ENCODE measurements around the gene LRRK1. TPM values are rescaled to one million over a fixed set of nuclear protein-coding genes. Genes with fewer than 3 reads are reported as not detected.
A peak's percentile ranks its signal among the peaks of the same experiment; 100 is the strongest.

LRRK1 gene
- polyA plus RNA-seq, 1 donor from 2014 or later, result 13.2 TPM

DNA sequence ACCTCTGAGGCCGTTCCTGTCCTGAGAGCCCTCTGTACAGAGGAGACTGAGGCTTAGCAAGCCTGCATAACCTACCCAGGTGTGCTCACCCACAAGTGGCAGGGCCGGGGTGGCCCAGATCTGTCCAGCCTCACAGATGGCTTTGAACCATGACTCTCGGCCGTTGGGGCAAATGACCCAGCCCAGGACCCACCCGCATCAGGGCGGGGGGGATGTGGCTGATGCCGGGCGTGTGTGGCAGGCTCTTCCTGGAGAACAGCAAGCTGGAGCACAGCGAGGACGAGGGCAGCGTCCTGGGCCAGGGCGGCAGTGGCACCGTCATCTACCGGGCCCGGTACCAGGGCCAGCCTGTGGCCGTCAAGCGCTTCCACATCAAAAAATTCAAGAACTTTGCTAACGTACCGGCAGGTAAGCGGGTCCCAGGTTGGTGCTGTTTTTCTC is 133.5 kb downstream of the LRRK1 start:
- H3K9me3 Mint-ChIP-seq, result no peaks in the 10 kb centered on the region
- no peak overlapping the region for H3K4me3 Mint-ChIP-seq
- no peaks in the 10 kb centered on the region for H3K27me3 Mint-ChIP-seq
- peaks cover 6% of the 10 kb centered on the region for H3K36me3 Mint-ChIP-seq
- peaks cover 0 to 2% (median 0%) of the 10 kb centered on the region in 3 donors for H3K4me1 Mint-ChIP-seq
- H3K27ac Mint-ChIP-seq, result no peak overlapping the region

GRCh38 chr15:101053261-101053660 is 134.1 kb downstream of the LRRK1 start:
- H3K36me3 Mint-ChIP-seq, result peaks cover 9% of the 10 kb centered on the region
- peak overlapping the region in 1 of 3 donors; percentile 64 for H3K27ac Mint-ChIP-seq
- no peak overlapping the region for H3K4me3 Mint-ChIP-seq
- no peaks in the 10 kb centered on the region for H3K27me3 Mint-ChIP-seq
- H3K4me1 Mint-ChIP-seq, result peaks cover 0 to 2% (median 0%) of the 10 kb centered on the region in 3 donors
- H3K9me3 Mint-ChIP-seq, result no peaks in the 10 kb centered on the region

GRCh38 chr15:101054116-101054515 is 135.0 kb downstream of the LRRK1 start:
- Mint-ChIP-seq H3K4me3 (no peak overlapping the region), H3K4me1 (peaks cover 0 to 2% (median 2%) of the 10 kb centered on the region in 3 donors), H3K27me3 (no peaks in the 10 kb centered on the region), H3K36me3 (peaks cover 13% of the 10 kb centered on the region), H3K27ac (peak overlapping the region in 1 of 3 donors; percentile 64), H3K9me3 (no peaks in the 10 kb centered on the region)

DNA sequence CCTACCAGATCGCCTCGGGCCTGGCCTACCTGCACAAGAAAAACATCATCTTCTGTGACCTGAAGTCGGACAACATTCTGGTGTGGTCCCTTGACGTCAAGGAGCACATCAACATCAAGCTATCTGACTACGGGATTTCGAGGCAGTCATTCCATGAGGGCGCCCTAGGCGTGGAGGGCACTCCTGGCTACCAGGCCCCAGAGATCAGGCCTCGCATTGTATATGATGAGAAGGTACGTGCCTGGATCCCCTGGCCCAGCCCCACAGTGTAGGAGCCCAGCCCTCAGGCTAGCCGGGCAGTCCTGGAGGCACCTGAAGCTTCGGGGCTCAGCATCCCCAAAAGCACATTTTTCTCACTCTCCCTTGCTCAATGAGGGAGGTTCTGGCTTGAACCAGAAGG is 135.8 kb downstream of the LRRK1 start:
- no peaks in the 10 kb centered on the region for H3K9me3 Mint-ChIP-seq
- H3K36me3 Mint-ChIP-seq, result peaks cover 16% of the 10 kb centered on the region
- H3K27ac Mint-ChIP-seq, result peak overlapping the region in 1 of 3 donors; percentile 51
- H3K4me3 Mint-ChIP-seq, result no peak overlapping the region
- no peaks in the 10 kb centered on the region for H3K27me3 Mint-ChIP-seq
- peaks cover 0 to 2% (median 2%) of the 10 kb centered on the region in 3 donors for H3K4me1 Mint-ChIP-seq

GRCh38 chr15:101055411-101055810 is 136.3 kb downstream of the LRRK1 start:
- Mint-ChIP-seq H3K36me3 (peaks cover 18% of the 10 kb centered on the region), H3K4me3 (no peak overlapping the region), H3K27me3 (no peaks in the 10 kb centered on the region), H3K27ac (peak overlapping the region in 1 of 3 donors; percentile 51), H3K9me3 (no peaks in the 10 kb centered on the region), H3K4me1 (peaks cover 0 to 2% (median 2%) of the 10 kb centered on the region in 3 donors)

DNA sequence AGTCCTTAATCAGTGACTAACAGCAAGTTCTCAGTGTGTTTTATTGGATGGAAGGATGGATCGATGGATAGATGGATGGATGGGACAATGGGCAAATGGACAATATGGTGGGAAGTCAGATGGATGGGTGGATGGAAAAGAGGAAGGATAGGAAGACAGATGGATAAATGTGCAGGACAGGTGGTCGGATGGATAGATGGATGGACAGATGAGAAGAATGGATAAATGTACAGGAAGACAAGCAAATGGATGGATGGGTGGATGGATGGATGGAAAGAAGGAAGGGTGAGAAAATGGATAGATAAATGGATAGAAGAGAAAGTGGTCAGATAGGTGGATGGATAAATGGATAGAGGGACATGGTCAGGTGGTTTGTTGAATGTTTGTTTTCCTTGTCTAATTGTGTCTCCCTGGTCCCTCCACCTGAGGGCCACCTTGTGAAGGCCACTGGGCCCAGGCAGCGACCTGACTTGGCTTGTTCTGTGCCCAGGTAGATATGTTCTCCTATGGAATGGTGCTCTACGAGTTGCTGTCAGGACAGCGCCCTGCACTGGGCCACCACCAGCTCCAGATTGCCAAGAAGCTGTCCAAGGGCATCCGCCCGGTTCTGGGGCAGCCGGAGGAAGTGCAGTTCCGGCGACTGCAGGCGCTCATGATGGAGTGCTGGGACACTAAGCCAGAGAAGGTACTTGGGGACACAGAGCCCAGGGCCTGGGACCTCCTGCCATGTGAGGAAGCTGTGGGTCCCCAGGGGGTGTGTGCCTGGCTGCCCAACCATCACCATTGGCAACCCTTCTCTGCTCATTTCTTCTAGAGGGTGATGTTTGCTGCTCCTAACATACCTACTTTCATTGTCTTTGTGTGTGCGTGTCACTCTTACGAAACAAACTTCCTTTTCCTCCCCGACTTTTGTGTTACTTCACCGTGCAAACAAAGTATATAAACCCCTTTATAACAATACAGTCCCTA is 137.5 kb downstream of the LRRK1 start:
- H3K36me3 Mint-ChIP-seq, result peaks cover 18% of the 10 kb centered on the region
- H3K27me3 Mint-ChIP-seq, result no peaks in the 10 kb centered on the region
- no peaks in the 10 kb centered on the region for H3K9me3 Mint-ChIP-seq
- peaks cover 0 to 2% (median 2%) of the 10 kb centered on the region in 3 donors for H3K4me1 Mint-ChIP-seq
- peak overlapping the region in 1 of 4 donors; percentile 18 for H3K4me3 Mint-ChIP-seq
- peak overlapping the region in 1 of 3 donors; percentile 24 for H3K27ac Mint-ChIP-seq

DNA sequence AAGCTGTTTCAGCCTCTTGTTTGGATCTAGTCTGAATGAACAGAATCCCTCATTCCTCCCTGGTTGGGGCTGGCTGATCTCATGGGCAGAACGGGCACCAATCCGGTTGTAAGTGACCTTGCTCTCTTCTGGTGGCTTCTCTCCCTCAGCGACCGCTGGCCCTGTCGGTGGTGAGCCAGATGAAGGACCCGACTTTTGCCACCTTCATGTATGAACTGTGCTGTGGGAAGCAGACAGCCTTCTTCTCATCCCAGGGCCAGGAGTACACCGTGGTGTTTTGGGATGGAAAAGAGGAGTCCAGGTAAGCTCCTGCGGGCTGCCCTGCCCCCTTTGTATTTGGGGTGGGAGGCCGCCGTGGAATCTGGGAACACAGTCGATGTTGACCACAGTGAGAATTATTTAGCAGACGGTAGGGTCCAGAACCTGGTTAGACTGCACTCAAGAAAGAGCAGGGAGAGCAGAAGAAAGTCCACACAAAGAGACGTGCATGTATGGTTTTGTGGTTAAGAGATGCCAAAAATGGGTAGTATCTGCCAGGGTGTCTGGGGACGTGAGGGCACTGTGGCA is 138.8 kb downstream of the LRRK1 start:
- H3K4me1 Mint-ChIP-seq, result peaks cover 10 to 14% (median 13%) of the 10 kb centered on the region in 3 donors
- H3K27me3 Mint-ChIP-seq, result peaks cover 1% of the 10 kb centered on the region
- H3K36me3 Mint-ChIP-seq, result peaks cover 18% of the 10 kb centered on the region
- no peaks in the 10 kb centered on the region for H3K9me3 Mint-ChIP-seq
- H3K4me3 Mint-ChIP-seq, result no peak overlapping the region
- H3K27ac Mint-ChIP-seq, result no peak overlapping the region

DNA sequence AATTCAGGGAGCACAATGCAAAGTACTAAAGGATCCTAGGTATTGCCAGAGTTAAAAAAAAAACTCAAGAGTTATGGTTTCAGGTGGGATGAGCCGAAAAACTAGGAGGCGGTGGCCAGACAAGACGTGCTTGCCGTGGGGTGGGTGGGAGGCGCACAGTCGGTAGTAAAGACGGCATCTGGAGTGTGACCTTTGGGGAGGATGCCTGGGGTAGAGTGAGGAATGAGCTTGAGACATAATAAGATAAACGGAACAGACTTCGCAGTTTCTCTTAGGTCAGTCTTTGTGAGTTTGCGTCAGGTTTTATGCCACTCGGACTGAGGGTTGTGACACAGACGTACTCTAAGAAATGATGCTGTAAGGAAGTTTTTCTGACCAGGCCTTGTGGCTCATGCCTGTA is 139.6 kb downstream of the LRRK1 start:
- H3K36me3 Mint-ChIP-seq, result peaks cover 18% of the 10 kb centered on the region
- no peak overlapping the region for H3K4me3 Mint-ChIP-seq
- H3K4me1 Mint-ChIP-seq, result peaks cover 10 to 21% (median 20%) of the 10 kb centered on the region in 3 donors
- peak overlapping the region in 1 of 3 donors; percentile 53 for H3K27ac Mint-ChIP-seq
- no peaks in the 10 kb centered on the region for H3K9me3 Mint-ChIP-seq
- peaks cover 1% of the 10 kb centered on the region for H3K27me3 Mint-ChIP-seq

- H3K9me3 Mint-ChIP-seq, result no peaks in the 10 kb centered on the region
- peak overlapping the region in 1 of 3 donors; percentile 53 for H3K27ac Mint-ChIP-seq
- peaks cover 20% of the 10 kb centered on the region for H3K36me3 Mint-ChIP-seq
- H3K27me3 Mint-ChIP-seq, result peaks cover 1% of the 10 kb centered on the region
- peaks cover 10 to 22% (median 20%) of the 10 kb centered on the region in 3 donors for H3K4me1 Mint-ChIP-seq
- H3K4me3 Mint-ChIP-seq, result no peak overlapping the region
Observed at GRCh38 chr15:101059381-101060341, 140.5 kb downstream of the LRRK1 start.

DNA sequence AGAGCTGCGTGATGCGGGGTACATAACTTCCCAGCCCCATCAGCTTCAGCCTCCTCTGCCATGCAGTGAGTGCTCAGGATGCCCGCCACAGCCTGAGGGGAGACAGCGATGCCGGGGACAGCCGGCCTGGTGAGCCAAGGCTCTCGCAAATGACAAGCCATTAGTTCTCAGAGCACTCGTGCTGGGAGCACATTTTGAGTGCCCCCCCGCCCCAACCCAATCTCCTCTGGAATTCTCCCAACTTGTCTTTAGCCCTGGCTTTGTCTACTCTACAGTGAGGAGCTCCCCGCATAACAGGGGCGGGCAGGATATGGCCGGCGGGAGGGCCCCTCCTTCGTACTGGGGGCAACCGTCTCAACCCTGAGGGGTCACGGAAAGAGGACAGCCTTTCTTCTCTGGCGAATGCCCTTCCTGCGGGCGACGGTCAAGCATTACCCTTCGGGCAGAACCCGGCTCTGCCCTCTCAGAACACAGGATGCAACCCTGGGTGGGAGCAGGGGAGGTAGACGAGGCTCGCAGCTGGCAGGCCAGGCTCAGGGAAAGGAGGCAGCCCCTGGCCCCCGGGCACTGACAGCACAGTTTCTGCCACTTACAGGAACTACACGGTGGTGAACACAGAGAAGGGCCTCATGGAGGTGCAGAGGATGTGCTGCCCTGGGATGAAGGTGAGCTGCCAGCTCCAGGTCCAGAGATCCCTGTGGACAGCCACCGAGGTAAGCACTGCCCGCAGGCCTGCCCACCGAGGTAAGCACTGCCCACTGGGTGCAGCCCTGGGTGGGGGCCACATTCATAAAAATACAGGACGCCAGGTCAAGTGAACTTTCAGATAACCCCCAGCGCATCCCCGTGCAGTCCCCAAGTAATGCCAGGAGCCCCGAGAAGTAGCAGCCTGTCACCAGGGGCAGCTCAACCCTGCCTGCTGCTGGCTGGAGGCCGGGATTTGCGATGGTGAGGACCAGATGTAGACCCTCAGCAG is 141.7 kb downstream of the LRRK1 start:
- Mint-ChIP-seq H3K9me3 (no peaks in the 10 kb centered on the region), H3K27ac (peak overlapping the region in 2 of 3 donors; percentile 76 to 96), H3K36me3 (peaks cover 16% of the 10 kb centered on the region), H3K27me3 (peaks cover 1% of the 10 kb centered on the region), H3K4me3 (peak overlapping the region in 1 of 4 donors; percentile 51), H3K4me1 (peaks cover 10 to 22% (median 20%) of the 10 kb centered on the region in 3 donors)

GRCh38 chr15:101062063-101062462 is 142.9 kb downstream of the LRRK1 start:
- Mint-ChIP-seq H3K27me3 (peaks cover 1% of the 10 kb centered on the region), H3K4me3 (peak overlapping the region; percentile 38 to 86 (median 74)), H3K4me1 (peaks cover 10 to 21% (median 20%) of the 10 kb centered on the region in 3 donors), H3K36me3 (peaks cover 16% of the 10 kb centered on the region), H3K27ac (peak overlapping the region; percentile 87 to 96 (median 95)), H3K9me3 (no peaks in the 10 kb centered on the region)

- peak overlapping the region; percentile 87 to 96 (median 95) for H3K27ac Mint-ChIP-seq
Observed at GRCh38 chr15:101062471-101063171, 143.5 kb downstream of the LRRK1 start.

DNA sequence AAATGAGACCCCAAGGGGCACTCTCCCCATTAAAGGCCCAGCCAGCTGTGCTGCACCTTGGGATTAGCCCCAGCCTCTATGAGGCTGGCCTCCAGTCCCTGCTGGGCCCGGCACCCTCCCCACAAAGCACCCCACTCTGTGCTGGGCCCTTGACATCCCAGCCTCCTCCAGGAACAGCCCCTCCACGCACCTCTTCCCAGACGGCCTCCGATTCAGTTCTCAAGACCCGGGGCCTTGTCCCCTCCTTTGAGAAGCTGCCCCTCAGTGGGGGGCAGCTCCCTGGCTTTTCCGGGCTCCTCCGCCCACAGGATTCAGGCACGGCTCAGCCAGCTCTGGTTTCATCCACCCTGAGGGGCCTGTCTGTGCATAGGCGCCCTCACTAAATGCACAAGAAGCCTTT is 144.1 kb downstream of the LRRK1 start:
- Mint-ChIP-seq H3K27ac (peak overlapping the region; percentile 87 to 96 (median 95)), H3K27me3 (peaks cover 1% of the 10 kb centered on the region), H3K4me3 (peak overlapping the region in 3 of 4 donors; percentile 38 to 86 (median 83)), H3K4me1 (peaks cover 10 to 20% (median 20%) of the 10 kb centered on the region in 3 donors), H3K9me3 (no peaks in the 10 kb centered on the region), H3K36me3 (peaks cover 15% of the 10 kb centered on the region)

More at GRCh38 chr15:101062471-101063171, 143.5 kb downstream of the LRRK1 start:
- Mint-ChIP-seq H3K27me3 (peaks cover 1% of the 10 kb centered on the region), H3K9me3 (no peaks in the 10 kb centered on the region), H3K36me3 (peaks cover 16% of the 10 kb centered on the region), H3K4me3 (peak overlapping the region; percentile 38 to 86 (median 74)), H3K4me1 (peaks cover 10 to 20% (median 20%) of the 10 kb centered on the region in 3 donors)
